Measurements from ENCODE around the gene CRACDL.

DNA sequence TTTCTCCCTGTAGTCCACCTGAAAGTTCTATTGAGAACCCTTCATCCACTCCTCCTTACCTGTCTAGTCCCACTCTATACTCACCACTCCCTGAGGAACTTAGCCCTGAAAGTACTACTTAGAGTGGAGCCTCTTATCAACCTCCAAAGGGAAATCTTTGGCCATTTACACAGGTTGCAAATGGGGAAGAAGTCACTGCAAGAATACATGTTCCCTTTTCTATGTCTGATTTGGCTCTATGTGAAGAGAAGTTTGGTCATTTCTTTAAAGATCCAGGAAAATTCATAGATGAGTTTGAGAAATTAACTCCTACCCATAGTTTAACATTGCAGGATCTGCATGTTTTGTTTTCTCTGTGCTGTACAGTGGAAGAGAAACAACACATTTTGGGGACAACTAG, 182.2 kb downstream of the CRACDL start:
- no peak for TF ChIP-seq ARNTL (CRISPR knock-in tag; IDR thresholded peaks at IDR 0.05; ENCODE audit: borderline replicate concordance, low read depth)
- no peak for TF ChIP-seq PATZ1 (CRISPR knock-in tag; IDR thresholded peaks at IDR 0.05; ENCODE audit: borderline replicate concordance)
- no peak for TF ChIP-seq TSHZ2 (CRISPR knock-in tag; IDR thresholded peaks at IDR 0.05)
- no peak for TF ChIP-seq BACH2 (CRISPR knock-in tag; IDR thresholded peaks at IDR 0.05; ENCODE audit: borderline replicate concordance)
- TF ChIP-seq ZFP3 (CRISPR knock-in tag; IDR thresholded peaks at IDR 0.05): no peak
- TF ChIP-seq ZNF8 (CRISPR knock-in tag; IDR thresholded peaks at IDR 0.05): no peak
- no peak for TF ChIP-seq RARB (CRISPR knock-in tag; IDR thresholded peaks at IDR 0.05)
- TF ChIP-seq, protein P1, sequence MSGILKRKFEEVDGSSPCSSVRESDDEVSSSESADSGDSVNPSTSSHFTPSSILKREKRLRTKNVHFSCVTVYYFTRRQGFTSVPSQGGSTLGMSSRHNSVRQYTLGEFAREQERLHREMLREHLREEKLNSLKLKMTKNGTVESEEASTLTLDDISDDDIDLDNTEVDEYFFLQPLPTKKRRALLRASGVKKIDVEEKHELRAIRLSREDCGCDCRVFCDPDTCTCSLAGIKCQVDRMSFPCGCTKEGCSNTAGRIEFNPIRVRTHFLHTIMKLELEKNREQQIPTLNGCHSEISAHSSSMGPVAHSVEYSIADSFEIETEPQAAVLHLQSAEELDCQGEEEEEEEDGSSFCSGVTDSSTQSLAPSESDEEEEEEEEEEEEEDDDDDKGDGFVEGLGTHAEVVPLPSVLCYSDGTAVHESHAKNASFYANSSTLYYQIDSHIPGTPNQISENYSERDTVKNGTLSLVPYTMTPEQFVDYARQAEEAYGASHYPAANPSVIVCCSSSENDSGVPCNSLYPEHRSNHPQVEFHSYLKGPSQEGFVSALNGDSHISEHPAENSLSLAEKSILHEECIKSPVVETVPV (CRISPR knock-in tag; IDR thresholded peaks at IDR 0.05): no peak
- no peak for TF ChIP-seq ISL1 (CRISPR knock-in tag; IDR thresholded peaks at IDR 0.05)

Data from SK-N-SH treated with all-trans-retinoic acid at 6 μM for 48 hours (cell line).